Adipose tissue (tissue), 3 donors: ENCODE data around the gene BMP2K. TPM values are rescaled to one million over a fixed set of nuclear protein-coding genes. Genes with fewer than 3 reads are reported as not detected.
"Not testable (repeated sequence)": the region's sequence is repeated elsewhere in the genome, so short reads cannot be mapped to it uniquely, and the experiment has no call there.

ENCODE experiments used
- H3K27ac ChIP-seq: one replicate; pipeline ENCODE4 v1.5.1; 2013; ENCODE audit warnings: low read depth, low read length
- WGBS, 3 donors: extraction: QIAGEN DNeasy Blood & Tissue Kit; methylation state at CpG; one replicate each; pipeline ENCODE4 v1.1.7; 2013; 5-methylcytosine and 5-hydroxymethylcytosine counted together
- polyA plus RNA-seq, 3 donors: library from polyadenylated mRNA; stranded (reverse); fragments of 200-250 nt; gene quantifications; one replicate each; pipeline ENCODE4 v1.2.3, GENCODE V29; 2013
- donor health status: healthy with polysubstance abuse.
- donor health status: Bipolar disorder and iron deficiency.
- donor health status: healthy.

BMP2K gene
- polyA plus RNA-seq, 3 donors = 2.9 to 15.4 (median 6.7) TPM

- H3K27ac ChIP-seq = no peak overlapping the region
- WGBS, 3 donors = 96 to 100% (median 98%) methylated on average over 1 of the region's 1 CpG
Measured at GRCh38 chr4:78824001-78824400, 47.9 kb downstream of the BMP2K start.

DNA sequence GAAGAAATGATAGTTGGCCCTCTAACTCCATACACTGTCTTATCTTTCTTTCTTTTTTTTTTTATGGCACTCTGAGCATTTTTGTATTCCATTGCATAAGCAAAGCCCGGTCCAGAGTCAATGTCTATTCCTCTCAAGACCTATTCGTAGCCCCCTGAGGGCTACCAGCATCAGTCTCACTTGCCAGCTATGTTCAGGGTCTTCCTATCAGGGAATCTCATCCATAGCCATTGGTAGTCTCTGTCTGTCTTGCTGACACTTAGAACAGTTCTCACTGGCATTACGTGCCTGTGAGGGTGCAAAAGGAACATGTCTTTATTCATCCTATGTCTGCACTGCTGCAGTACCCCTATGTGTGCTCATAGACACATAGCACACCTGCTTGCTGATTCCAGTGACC, 51.0 kb downstream of the BMP2K start:
- H3K27ac ChIP-seq = no peak overlapping the region
- WGBS, 3 donors = 96 to 97% (median 96%) methylated on average over 3 of the region's 3 CpGs

- no peak overlapping the region for H3K27ac ChIP-seq
Measured at GRCh38 chr4:78829296-78829695, 53.1 kb downstream of the BMP2K start.

DNA sequence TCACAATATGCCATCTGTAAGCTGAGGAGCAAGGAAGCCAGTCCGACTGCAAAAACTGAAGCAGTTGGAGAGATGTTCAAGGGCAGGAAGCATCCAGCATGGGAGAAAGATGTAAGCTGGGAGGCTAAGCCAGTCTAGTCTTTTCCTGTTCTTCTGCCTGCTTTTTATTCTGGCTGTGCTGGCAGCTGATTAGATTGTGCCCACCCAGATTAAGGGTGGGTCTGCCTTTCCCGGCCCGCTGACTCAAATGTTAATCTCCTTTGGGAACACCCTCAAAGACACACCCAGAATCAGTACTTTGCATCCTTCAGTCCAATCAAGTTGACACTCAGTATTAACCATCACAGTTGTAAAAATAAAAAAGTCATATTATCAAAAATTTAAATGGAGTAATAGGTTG, 63.5 kb downstream of the BMP2K start:
- WGBS, 3 donors = 87 to 94% (median 93%) methylated on average over 3 of the region's 3 CpGs
- not testable (repeated sequence) for H3K27ac ChIP-seq

DNA sequence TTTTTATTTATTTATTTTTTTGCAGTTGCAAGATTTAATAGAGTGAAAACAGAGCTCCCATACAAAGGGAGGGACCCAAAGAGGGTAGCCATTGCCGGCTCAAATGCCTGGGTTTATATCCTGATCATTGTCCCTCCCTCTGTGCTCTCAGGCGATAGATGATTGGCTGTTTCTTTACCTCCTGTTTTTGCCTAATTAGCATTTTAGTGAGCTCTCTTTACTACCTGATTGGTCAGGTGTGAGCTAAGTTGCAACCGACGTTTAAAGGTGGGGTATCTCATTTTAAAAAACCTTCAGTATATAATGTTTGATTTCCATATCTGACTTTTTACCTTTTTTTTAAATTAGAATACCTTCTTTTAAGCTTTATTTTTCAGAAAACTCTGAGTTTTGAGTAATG, 64.1 kb downstream of the BMP2K start:
- 94 to 96% (median 95%) methylated on average over 4 of the region's 4 CpGs for WGBS, 3 donors
- not testable (repeated sequence) for H3K27ac ChIP-seq

- no peak overlapping the region for H3K27ac ChIP-seq
- WGBS, 3 donors = 52 to 93% (median 53%) methylated on average over 2 of the region's 2 CpGs
Measured at GRCh38 chr4:78845472-78845871, 69.3 kb downstream of the BMP2K start.

DNA sequence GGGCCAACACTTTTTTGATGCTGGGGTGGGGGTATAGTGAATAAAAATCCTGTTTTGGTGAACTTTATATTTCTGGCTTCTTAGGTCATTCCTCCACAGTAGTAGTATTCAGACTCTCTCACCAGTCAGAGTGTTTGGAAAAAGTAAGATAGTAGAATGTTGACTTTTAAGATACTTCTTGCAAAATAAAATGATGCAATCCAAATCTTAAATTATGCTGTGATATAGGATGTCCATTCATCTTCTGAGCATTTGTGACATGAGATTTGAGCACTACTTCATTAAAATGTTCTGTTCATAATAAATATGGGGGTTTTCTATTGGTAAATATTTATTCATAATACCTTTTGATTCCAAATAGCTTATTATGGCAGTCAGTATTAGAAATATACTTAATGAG, 70.1 kb downstream of the BMP2K start:
- H3K27ac ChIP-seq = no peak overlapping the region

GRCh38 chr4:78862314-78862737, 86.2 kb downstream of the BMP2K start:
- WGBS, 3 donors = 76 to 96% (median 94%) methylated on average over 2 of the region's 2 CpGs
- H3K27ac ChIP-seq = no peak overlapping the region

- WGBS, 3 donors = 82 to 89% (median 88%) methylated on average over 5 of the region's 5 CpGs
- H3K27ac ChIP-seq = no peak overlapping the region
Measured at GRCh38 chr4:78863254-78863869, 87.2 kb downstream of the BMP2K start.

- no peak overlapping the region for H3K27ac ChIP-seq
- WGBS, 3 donors = 74 to 79% (median 75%) methylated on average over 2 of the region's 2 CpGs
Measured at GRCh38 chr4:78863991-78864390, 87.8 kb downstream of the BMP2K start.

DNA sequence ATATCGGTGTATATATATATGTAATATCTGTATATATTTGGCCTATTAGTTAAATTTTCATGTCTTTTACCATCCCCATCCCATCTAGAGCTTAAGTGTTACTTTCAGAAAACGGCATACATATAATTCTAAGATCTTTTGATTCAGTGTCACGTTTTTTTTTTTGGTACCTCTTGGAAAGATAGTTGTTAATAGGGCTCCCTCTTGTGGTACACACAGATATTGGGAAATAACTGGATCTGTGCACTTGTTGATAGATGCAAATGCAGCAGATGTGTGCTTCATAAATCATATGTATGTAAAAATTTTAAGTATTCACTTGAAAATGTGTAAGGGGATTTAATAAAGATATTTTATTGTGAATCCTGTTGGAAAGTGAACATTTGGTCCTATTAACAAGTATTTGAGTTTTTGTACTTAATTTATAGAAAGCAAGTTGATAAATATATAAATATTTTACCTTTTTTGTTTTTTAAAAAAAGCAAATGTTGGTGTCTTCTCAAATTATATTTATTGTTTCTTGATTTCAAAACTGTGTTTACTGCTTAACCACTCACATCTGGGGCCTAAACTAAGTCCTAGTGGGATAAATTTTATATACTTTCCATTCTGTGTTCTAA, 88.4 kb downstream of the BMP2K start:
- WGBS, 3 donors = 29 to 34% (median 31%) methylated on average over 3 of the region's 3 CpGs
- H3K27ac ChIP-seq = no peak overlapping the region

DNA sequence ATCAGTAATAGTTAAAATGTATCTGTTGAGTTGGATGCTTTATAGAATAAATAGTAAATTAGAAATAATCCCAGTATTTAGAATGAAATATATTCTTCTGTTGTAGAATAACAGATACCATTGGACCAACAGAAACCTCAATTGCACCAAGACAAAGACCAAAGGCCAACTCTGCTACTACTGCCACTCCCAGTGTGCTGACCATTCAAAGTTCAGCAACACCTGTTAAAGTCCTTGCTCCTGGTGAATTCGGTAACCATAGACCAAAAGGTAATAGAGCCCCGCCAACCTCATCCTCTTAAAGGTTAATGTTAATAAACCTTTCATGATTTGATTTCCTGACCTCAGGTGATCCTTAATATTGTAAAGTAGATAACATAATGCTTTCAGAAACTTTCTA, 89.3 kb downstream of the BMP2K start:
- 97 to 99% (median 98%) methylated on average over 2 of the region's 2 CpGs for WGBS, 3 donors
- no peak overlapping the region for H3K27ac ChIP-seq

DNA sequence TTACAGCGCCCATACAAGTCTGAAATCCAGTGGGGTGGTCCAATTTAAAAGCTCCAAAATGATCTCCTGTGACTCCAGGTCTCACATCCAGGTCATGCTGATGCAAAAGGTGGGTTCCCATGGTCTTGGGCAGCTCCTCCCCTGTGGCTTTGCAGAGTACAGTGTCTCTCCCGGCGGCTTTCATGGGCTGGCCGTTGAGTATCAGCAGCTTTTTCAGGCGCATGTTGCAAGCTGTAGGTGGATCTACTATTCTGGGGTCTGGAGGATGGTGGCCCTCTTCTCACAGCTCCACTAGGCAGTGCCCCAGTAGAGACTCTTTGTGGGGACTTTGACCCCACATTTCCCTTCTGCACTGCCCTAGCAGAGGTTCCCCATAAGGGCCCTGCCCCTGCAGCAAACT, 92.6 kb downstream of the BMP2K start:
- 94 to 98% (median 98%) methylated on average over 5 of the region's 5 CpGs for WGBS, 3 donors
- not testable (repeated sequence) for H3K27ac ChIP-seq

DNA sequence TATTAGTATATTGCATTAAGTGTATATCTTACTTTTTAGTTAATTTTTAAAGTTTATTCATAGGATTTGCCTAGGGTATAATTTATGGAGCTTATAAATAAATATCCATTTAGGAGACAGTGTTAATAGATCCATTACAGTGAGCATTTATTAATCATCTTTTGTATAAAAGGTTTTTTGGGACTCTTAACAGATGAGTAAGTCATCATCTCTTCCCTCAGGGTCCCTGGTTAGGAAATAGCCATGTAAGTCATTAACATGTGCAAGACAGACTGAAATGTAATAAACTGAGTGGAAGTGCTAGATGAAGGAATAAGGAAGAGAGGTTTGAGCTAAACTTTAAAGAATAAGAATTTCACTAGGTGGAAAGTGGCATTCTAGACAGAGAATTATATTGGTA, 93.9 kb downstream of the BMP2K start:
- no peak overlapping the region for H3K27ac ChIP-seq

DNA sequence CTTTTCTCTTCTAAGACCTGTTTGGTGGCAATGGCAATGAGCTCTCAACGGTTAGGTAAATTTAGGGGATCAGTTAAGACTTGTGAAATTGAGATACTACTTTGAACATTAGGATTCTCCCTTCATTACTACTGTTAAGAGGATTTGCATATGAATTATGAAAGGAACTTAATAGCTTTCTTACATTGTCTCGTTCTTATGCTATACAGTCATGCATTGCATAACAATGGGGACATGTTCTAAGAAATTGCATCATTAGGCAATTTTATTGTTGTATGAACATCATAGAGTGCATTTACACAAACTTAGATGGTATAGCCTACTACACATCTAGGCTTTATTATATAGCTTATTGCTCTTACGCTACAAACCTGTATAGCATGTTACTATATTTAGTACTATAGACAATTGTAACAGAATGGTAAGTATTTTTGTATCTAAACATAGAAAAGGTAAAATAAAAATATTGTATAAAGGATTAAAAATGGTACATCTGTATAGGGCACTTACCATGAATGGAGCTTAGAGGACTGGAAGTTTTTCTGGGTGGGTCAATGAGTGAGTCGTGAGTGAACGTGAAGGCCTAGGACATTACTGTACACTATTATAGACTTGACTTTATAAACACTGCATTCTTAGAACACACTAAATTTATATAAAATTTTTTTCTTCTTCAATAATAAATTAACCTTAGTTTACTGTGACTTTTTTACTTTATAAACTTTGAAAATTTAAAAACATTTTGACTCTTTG, 100.6 kb downstream of the BMP2K start:
- WGBS, 3 donors = 83 to 93% (median 88%) methylated on average over 5 of the region's 5 CpGs
- no peak overlapping the region for H3K27ac ChIP-seq

GRCh38 chr4:78878031-78878430, 101.9 kb downstream of the BMP2K start:
- 67 to 94% (median 94%) methylated on average over 1 of the region's 1 CpG for WGBS, 3 donors
- no peak overlapping the region for H3K27ac ChIP-seq

DNA sequence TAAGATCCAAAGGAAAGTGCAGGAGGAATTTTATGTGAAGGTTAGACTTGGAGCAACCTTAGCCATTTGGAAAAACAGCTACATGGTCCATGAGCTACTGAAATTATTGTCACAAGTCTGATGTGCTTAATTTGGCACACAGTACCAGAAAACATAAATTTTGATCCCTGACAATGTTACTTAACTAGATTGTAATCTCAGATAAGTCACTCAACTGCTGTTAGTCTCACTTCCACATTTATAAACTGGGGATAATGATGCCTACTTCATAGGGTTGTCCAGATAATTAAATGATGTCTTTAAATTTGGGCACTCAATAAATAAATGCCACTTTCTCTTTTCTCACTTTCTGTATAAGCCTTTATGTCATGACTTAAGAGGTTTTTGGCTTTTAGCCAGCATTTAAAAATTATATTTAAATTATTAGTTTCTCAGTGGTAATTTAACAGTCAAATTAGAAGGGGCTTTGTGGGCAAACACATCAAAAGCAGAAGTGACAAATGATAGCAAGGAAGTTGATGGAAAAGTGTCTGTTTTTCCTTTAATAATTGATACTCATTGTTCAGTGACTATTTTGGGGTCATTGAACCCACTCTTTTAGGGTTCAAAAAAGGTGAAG, 104.8 kb downstream of the BMP2K start:
- no peak overlapping the region for H3K27ac ChIP-seq

GRCh38 chr4:78885598-78885997, 109.4 kb downstream of the BMP2K start:
- H3K27ac ChIP-seq = no peak overlapping the region

GRCh38 chr4:78889955-78890354, 113.8 kb downstream of the BMP2K start:
- no peak overlapping the region for H3K27ac ChIP-seq

DNA sequence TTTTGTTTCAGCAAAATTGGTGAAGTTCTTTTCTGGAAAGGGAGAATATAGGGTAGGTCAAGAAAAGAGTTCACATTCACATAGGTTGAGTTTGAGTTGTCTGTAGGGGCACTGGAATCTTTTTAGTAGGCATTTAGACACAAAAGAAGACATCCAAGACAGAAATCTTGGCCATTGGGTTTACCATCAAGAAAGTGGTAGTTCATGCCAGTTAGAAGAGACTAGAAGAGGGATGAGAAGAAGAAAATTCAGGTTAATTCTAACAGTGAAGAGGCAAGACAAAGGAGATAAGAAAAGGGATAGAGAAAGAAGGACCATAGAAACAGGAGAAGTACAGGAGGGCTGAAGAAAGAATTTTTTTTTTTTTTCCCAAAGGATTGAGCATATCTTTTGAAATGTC, 123.2 kb downstream of the BMP2K start:
- no peak overlapping the region for H3K27ac ChIP-seq
